Measurements from ENCODE around the gene ARSB.
"Not testable (repeated sequence)": the region's sequence is repeated elsewhere in the genome, so short reads cannot be mapped to it uniquely, and the experiment has no call there.

Gene ARSB

DNA sequence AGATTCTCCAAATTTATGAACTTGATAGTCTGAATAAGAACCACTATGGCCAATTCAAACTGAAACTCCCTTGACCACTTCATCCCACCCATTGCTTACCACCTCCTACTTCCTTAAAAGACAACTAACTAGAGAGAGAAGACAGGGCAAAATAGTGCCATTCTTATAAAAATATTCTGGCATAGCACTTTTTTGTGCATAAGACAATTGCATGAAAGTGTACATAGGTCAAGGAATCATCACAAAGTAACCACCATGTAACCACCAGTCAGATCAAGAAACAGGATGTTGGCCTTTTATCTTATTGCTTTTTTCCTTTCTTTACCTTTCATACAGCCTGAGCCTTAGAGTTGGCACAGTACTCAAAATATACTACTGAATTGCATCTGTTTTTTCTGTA, 8.1 kb upstream of the ARSB start:
- no peak for DNase-seq

DNA sequence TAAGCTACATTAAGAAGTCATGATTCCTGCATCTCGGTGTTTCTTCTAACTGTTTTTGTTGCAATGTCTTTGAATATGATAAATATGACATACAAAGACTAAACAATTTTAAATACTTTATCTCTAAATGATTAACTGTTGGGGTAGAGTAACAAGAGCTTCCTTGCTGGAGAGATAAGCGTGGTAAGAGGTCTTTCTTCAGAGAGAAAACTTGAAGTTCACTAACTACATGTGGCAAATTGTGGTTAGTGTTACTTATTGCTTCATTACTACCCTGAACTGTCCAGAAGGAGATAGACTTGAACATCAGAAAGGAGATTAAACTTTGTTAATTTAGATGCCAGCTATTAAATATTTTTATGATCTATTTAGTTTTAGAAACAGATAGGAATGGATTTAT, 7.0 kb upstream of the ARSB start:
- DNase-seq: no peak

- DNase-seq: no peak
These were observed 4.0 kb upstream of the ARSB start for GRCh38 chr5:78989080-78989479.

DNA sequence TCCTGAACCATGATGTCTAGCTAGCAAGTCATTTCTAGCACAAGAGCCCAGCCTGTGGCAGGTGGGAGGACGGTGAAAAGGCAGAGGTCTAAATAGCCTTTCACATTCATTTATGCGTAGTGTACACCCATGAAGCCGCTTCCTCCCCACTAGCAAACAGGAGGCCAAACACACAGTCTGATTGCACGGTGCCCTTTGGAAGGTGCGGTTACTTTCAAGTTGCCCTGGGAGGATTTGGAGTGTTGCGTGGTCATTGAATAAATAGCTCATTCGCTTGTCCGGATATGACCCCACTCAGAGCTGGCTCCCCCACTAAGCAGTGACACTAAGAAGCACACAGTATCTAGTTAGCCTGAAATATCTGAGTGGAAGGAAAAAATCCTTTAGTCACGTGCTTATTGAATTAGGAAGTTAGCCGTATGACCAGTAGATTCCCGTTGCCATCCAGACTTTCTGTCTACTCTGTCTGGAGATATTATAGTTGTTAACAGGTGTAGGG, 664 bp upstream of the ARSB start:
- peak; percentile 62 for DNase-seq

DNA sequence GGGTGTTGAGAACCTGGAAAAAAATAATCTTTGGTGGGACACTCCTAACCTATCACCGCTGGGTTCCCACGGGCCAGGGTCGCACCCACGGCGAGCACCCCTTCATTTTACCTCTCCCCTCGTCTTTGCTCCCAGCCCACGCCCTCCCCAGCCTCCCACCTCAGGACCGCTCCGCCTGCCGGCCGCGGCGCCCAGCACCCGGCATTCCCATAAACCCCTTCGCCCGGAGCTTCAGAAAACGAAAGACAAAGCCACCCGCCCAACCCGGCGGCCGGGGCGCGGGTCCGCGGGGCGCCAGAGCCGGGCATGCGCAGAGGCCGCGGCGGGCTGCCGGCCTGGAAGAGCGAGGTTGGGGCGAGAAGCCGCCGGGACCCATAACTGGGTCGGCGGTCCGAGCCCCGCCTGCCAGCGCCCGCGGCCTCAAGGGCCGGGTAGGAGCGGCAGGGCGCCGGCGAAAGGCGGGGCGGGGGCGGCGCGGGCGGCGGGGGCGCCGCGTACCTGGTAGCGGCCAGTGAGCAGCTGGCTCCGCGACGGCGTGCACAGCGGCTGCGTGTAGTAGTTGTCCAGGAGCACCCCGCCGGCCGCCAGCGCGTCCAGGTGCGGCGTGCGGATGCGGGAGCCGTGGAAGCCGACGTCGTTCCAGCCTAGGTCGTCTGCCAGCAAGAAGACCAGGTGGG, 533 bp downstream of the ARSB start:
- peak; percentile 82 for DNase-seq

- DNase-seq: no peak
These were observed 1.3 kb downstream of the ARSB start for GRCh38 chr5:78983601-78984438.

DNA sequence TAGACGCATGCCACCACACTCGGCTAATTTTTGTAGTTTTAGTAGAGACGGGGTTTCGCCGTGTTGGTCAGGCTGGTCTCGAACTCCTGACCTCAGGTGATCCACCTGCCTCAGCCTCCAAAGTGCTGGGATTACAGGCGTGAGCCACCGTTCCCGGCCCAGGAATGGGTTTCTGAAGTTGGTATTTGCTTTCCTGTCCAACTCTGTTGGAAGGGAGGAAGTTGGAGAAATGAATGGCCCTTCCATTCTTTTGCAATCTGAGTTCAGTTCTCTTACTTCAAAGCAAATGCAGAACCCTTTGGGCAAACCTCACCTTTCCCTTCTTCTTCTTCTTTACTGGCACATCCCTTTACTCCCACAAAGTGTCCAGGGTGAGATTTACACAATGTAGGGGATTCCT, 1.9 kb downstream of the ARSB start:
- not testable (repeated sequence) for DNase-seq

DNA sequence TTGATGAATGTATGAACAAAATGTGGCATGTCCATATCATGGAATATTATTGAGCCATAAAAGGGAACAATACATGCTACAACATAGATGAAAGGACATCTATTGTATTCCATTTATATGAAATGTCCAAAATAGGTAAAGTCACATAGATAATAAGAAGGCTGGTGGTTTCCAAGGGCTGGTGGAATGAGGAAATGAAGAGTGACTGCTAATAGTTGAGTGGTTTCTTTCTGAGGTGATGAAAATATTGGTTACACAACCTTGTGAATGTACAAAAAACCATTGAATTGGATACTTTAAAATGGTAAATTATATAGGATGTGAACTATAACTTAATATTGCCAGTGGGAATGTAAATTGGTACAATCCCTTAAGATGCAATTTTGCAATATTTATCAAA, 5.2 kb downstream of the ARSB start:
- no peak for DNase-seq

GRCh38 chr5:78979117-78979742, 5.9 kb downstream of the ARSB start:
- no peak for DNase-seq

- no peak for DNase-seq
These were observed 10.1 kb downstream of the ARSB start for GRCh38 chr5:78975035-78975434.

DNA sequence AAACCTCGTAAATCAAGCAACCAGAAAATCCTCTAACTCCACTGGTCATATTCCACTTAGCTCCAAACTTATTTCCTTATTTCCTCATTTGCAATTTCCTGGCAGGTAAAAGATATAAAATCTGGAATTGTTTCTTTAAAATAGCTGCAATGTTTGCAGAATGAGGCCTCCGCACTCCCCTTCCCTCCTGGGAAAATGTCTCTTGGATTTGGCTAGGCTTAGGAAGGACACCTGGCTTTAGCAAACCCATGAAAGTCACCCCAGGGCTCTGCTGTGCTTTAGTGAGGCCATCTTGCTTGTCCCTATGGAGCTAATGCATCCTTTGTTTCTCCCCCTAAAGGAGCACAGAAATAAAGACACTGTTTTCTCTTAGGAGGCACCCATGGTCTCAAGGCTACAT, 10.5 kb downstream of the ARSB start:
- DNase-seq: no peak

DNA sequence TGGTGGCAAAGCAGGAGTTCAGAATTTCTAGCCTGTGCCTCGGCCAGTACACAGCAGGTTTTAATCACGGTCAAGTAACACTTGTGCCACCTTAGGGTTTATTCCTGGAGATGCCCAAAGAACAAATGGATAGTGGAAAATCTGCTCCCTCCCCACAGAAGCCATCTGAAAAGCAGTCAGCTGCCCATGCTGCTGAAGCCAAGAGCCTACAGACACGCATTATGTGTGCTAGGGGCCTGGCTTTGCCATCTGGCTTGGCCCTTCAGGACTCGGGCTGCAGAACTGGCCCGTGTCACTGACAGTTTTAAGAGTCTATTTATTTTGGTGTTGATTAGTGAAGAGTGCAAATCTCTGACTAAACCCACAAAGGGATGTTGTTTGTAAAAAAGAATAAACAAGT, 11.1 kb downstream of the ARSB start:
- no peak for DNase-seq

DNA sequence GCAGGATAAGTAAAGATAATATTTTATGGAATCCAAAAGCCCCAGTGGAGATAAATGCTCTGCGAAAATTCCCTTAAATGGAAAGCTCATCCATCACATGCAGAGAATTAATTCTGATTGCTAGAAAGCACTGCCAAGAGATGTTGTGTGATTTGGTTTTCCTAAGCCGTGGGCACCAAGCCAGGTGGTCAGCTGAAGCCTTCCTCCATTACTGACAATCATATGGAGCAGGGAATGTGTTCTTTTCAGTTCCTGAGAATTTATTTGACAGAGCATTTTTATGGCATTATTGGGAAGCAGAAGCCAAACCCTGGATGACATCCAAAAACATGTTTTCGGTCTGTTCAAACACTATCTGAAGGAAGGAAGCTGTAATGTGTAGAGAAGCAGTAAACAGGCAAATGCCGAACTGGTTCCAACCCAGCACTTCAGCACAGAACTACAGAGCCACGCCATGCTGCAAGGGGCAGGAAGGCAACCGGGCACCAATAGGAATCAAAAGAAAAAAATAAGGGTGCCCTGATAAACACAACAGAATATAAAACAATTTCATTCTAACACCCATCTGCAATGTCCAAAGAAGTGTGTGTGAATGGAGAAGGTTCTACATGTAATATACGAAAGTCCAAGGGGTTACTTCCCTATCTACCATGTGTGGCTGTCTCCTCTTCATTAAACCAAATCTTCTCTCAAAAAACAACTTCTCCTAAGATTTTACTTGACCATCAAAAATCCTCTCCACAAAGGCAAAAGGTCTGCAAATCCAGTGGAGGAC, 12.3 kb downstream of the ARSB start:
- DNase-seq: no peak

- no peak for DNase-seq
These were observed 13.1 kb downstream of the ARSB start for GRCh38 chr5:78971998-78972397.

- no peak for DNase-seq
These were observed 16.3 kb downstream of the ARSB start for GRCh38 chr5:78968781-78969180.

DNA sequence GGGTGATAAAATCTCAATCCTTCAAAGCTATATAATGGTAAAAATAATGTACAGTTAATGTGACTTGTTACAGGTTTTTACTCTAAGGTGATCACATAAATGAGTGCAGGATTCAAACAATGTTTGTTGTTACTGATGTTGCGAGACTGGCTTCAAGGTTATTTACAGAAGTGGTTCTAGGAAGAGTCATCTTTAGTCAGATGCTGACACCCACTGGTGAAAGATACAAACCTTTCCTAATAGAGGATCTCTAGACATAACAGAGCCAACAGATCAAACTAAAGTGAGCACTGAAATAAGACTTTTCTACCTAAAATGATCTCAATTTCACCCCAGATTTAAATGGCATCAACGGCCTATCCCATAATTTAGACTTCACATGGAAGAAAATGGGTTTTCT, 20.2 kb downstream of the ARSB start:
- DNase-seq: peak; percentile 37

- DNase-seq: no peak
These were observed 23.4 kb downstream of the ARSB start for GRCh38 chr5:78961743-78962142.

- no peak for DNase-seq
These were observed 25.3 kb downstream of the ARSB start for GRCh38 chr5:78959767-78960166.

DNA sequence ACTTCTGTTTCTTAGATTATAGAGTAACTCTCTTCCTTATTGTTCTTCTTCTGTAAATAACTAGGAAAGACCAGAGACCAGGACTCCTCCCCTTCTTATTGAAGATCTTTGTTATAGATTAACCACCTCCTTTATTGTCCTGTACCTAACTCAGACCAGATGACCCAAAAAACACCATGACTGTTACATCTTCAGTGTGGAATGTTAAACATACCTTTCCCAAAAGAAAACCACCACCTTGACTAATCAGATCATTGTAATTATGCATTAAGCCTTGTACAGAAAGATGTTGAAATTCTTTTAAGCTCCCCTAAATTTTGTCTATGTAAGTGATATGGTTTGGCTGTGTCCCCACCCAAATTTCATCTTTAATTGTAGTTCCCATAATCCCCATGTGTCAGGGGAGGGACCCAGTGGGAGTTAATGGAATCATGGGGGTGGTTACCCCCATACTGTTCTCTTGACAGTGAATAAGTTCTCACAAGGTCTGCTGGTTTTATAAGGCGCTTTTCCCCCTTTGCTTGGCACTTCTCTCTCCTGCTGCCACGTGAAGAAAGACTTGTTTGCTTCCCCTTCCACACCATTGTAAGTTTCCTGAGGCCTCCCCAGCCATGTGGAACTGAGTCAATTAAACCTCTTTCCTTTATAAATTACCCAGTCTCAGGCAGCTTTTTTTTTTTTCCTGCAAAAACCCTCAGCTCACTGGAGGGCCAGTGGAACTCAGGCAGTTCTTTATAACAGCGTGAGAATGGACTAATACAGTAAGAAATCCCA, 26.3 kb downstream of the ARSB start:
- no peak for DNase-seq

DNA sequence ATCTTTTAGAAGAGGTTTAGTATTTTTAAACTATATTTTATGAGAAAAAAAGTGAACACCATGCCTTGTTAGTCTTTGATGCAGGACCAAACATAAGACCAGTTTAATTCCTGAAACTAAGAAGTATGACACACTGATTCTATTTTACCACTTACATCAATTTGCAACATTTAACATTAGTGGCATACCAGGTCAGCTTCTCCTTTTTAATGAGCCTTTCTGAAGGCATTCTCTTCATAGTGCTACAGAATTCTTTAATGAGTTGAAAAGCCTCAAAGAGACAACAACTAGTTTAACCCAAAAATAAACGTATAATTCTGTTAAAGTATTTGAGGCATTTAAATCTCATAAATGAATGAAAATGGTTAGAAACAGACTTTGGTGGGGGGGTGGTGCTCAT, 28.2 kb downstream of the ARSB start:
- no peak for DNase-seq

- no peak for DNase-seq
These were observed 31.9 kb downstream of the ARSB start for GRCh38 chr5:78953092-78953800.

GRCh38 chr5:78930721-78931120, 54.4 kb downstream of the ARSB start:
- DNase-seq: no peak

All from NCI-H226 (cell line).